ENCODE data around the gene C5AR2.
"Not testable (repeated sequence)": the region's sequence is repeated elsewhere in the genome, so short reads cannot be mapped to it uniquely, and the experiment has no call there.

C5AR2 gene

GRCh38 chr19:47365455-47365854 lies 33.5 kb downstream of the C5AR2 start:
- DNase-seq, result not testable (repeated sequence)

- no peak for DNase-seq
Measured at GRCh38 chr19:47370045-47370611, 38.2 kb downstream of the C5AR2 start.

- no peak for DNase-seq
Measured at GRCh38 chr19:47371261-47371660, 39.3 kb downstream of the C5AR2 start.

GRCh38 chr19:47372603-47373002 lies 40.6 kb downstream of the C5AR2 start:
- no peak for DNase-seq

GRCh38 chr19:47373246-47374240 lies 41.6 kb downstream of the C5AR2 start:
- DNase-seq, result no peak

GRCh38 chr19:47374876-47375693 lies 43.1 kb downstream of the C5AR2 start:
- DNase-seq, result no peak

- DNase-seq, result no peak
Measured at GRCh38 chr19:47375694-47376588, 44.0 kb downstream of the C5AR2 start.

GRCh38 chr19:47376589-47377144 lies 44.7 kb downstream of the C5AR2 start:
- DNase-seq, result no peak

- DNase-seq, result no peak
Measured at GRCh38 chr19:47377208-47377701, 45.3 kb downstream of the C5AR2 start.

GRCh38 chr19:47377801-47378200 lies 45.8 kb downstream of the C5AR2 start:
- DNase-seq, result no peak

GRCh38 chr19:47378246-47378645 lies 46.3 kb downstream of the C5AR2 start:
- DNase-seq, result no peak

GRCh38 chr19:47379381-47379938 lies 47.5 kb downstream of the C5AR2 start:
- no peak for DNase-seq

- no peak for DNase-seq
Measured at GRCh38 chr19:47380559-47380958, 48.6 kb downstream of the C5AR2 start.

- no peak for DNase-seq
Measured at GRCh38 chr19:47381121-47381520, 49.1 kb downstream of the C5AR2 start.

- no peak for DNase-seq
Measured at GRCh38 chr19:47381653-47382279, 49.8 kb downstream of the C5AR2 start.

- not testable (repeated sequence) for DNase-seq
Measured at GRCh38 chr19:47383890-47384289, 51.9 kb downstream of the C5AR2 start.

GRCh38 chr19:47384533-47384932 lies 52.6 kb downstream of the C5AR2 start:
- not testable (repeated sequence) for DNase-seq

- DNase-seq, result not testable (repeated sequence)
Measured at GRCh38 chr19:47386582-47386981, 54.6 kb downstream of the C5AR2 start.

- not testable (repeated sequence) for DNase-seq
Measured at GRCh38 chr19:47387623-47388022, 55.6 kb downstream of the C5AR2 start.

- not testable (repeated sequence) for DNase-seq
Measured at GRCh38 chr19:47388721-47389120, 56.7 kb downstream of the C5AR2 start.

- DNase-seq, result no peak
Measured at GRCh38 chr19:47389150-47389556, 57.2 kb downstream of the C5AR2 start.
